ENCODE measurements around the gene USP47. TPM values are rescaled to one million over a fixed set of nuclear protein-coding genes. Genes with fewer than 3 reads are reported as not detected.

USP47 gene
- polyA plus RNA-seq, 1 experiment = 35.0 TPM

GRCh38 chr11:11810764-11811726 lies 30.7 kb upstream of the USP47 start:
- Histone ChIP-seq H3K4me3 (ENCODE audit: low read depth, low read length) (no peak overlapping the region), H3K27ac (ENCODE audit: low read depth, low read length) (no peak overlapping the region), H3K9me3 (ENCODE audit: control insufficient read depth, insufficient read depth, low read length) (peaks cover 5% of the 10 kb centered on the region; the same call in 1 of the 2 replicates), H3K27me3 (ENCODE audit: control insufficient read depth, insufficient read depth, low read length) (no peaks in the 10 kb centered on the region)
- TF ChIP-seq CTCF (IDR thresholded peaks at IDR 0.05; ENCODE audit: low read depth, low read length) = no peak
- no peak for DNase-seq (ENCODE audit: low read depth, low spot score)
- ChIA-PET CTCF (no interaction called here), POLR2A (no interaction called here)

GRCh38 chr11:11813288-11813962 lies 28.3 kb upstream of the USP47 start:
- Histone ChIP-seq H3K9me3 (ENCODE audit: control insufficient read depth, insufficient read depth, low read length) (peaks cover 5% of the 10 kb centered on the region; the same call in 1 of the 2 replicates), H3K27me3 (ENCODE audit: control insufficient read depth, insufficient read depth, low read length) (no peaks in the 10 kb centered on the region), H3K27ac (ENCODE audit: low read depth, low read length) (peak overlapping the region; percentile 43), H3K4me3 (ENCODE audit: low read depth, low read length) (no peak overlapping the region)
- CTCF ChIA-PET = interaction anchor here (1.1 kb wide), 1 partner anchor 26 kb away, joined by 4 read pairs; no protein-coding TSS in a partner anchor
- POLR2A ChIA-PET = interaction anchor here (0.7 to 2.2 kb wide), 2 partner anchors 29 to 192 kb away, joined by 3 to 6 read pairs; partner anchors contain the start of gene USP47
- DNase-seq (ENCODE audit: low read depth, low spot score) = peak; percentile 81
- TF ChIP-seq CTCF (IDR thresholded peaks at IDR 0.05; ENCODE audit: low read depth, low read length) = no peak

GRCh38 chr11:11814614-11815452 lies 26.9 kb upstream of the USP47 start:
- peaks cover 5% of the 10 kb centered on the region; the same call in 1 of the 2 replicates for H3K9me3 ChIP-seq (ENCODE audit: control insufficient read depth, insufficient read depth, low read length)
- CTCF ChIA-PET = no interaction called here
- no peaks in the 10 kb centered on the region for H3K27me3 ChIP-seq (ENCODE audit: control insufficient read depth, insufficient read depth, low read length)
- no peak for TF ChIP-seq CTCF (IDR thresholded peaks at IDR 0.05; ENCODE audit: low read depth, low read length)
- no peak overlapping the region for H3K4me3 ChIP-seq (ENCODE audit: low read depth, low read length)
- no peak overlapping the region for H3K27ac ChIP-seq (ENCODE audit: low read depth, low read length)
- POLR2A ChIA-PET = interaction anchor here (2.2 kb wide), 1 partner anchor 27 kb away, joined by 6 read pairs; the partner anchor contains the start of gene USP47
- no peak for DNase-seq (ENCODE audit: low read depth, low spot score)

GRCh38 chr11:11816511-11817314 lies 25.1 kb upstream of the USP47 start:
- no peak for DNase-seq (ENCODE audit: low read depth, low spot score)
- CTCF ChIA-PET = interaction anchor here (1.4 kb wide), 1 partner anchor 18 kb away, joined by 3 read pairs; no protein-coding TSS in a partner anchor
- no peak overlapping the region for H3K27ac ChIP-seq (ENCODE audit: low read depth, low read length)
- H3K9me3 ChIP-seq (ENCODE audit: control insufficient read depth, insufficient read depth, low read length) = no peaks in the 10 kb centered on the region
- POLR2A ChIA-PET = no interaction called here
- TF ChIP-seq CTCF (IDR thresholded peaks at IDR 0.05; ENCODE audit: low read depth, low read length) = no peak
- no peaks in the 10 kb centered on the region for H3K27me3 ChIP-seq (ENCODE audit: control insufficient read depth, insufficient read depth, low read length)
- H3K4me3 ChIP-seq (ENCODE audit: low read depth, low read length) = no peak overlapping the region

All from AG04450 (cell line).